GM12878 (cell line): Measurements from ENCODE around the gene APBA1. TPM values are rescaled to one million over a fixed set of nuclear protein-coding genes. Genes with fewer than 3 reads are reported as not detected.

Experiments
- ATAC-seq: fragments of 200-7000 bp; cut with Tn5 transposase; 3 replicates; pipeline ENCODE4 v1.9.1; 2020; ENCODE audit warnings: mild to moderate bottlenecking, moderate library complexity
- BruUV-seq: library from RNA; stranded (reverse); fragments of 400-500 nt; replicated peaks from 2 replicates; lab custom pipeline; 2021; lab: Mats Ljungman, UMichigan
- CTCF ChIA-PET: fragments of 300-600 bp; sonication (Branson Sonifier 250); formaldehyde crosslinking; extraction: SDS; loops from one replicate; lab custom pipeline; 2021; ENCODE audit warnings: inconsistent platforms; lab: Yijun Ruan, JAX
- POLR2A ChIA-PET: fragments of 350-600 bp; formaldehyde crosslinking; extraction: SDS; loops from one replicate; lab custom pipeline; 2021; ENCODE audit warnings: inconsistent platforms; lab: Charles Lee
- RAD21 ChIA-PET: fragments of 300-600 bp; sonication (Branson Sonifier 250); formaldehyde crosslinking; loops from one replicate; lab custom pipeline; 2023; ENCODE audit warnings: antibody characterized with exemption; ENCODE audit not compliant: unreplicated experiment; lab: Charles Lee
- SMC1A ChIA-PET: fragments of 300-600 bp; sonication (Branson Sonifier 250); formaldehyde crosslinking; loops from one replicate; lab custom pipeline; 2023; ENCODE audit not compliant: unreplicated experiment, uncharacterized antibody; lab: Charles Lee
- DNase-seq: peaks from one replicate; pipeline ENCODE4 v3.0.0-alpha.2; 2011; ENCODE audit warnings: low read depth, low spot score
- FAIRE-seq: peaks from 3 replicates; lab custom pipeline; 2011; peaks lifted over from hg19 to GRCh38; lab: Jason Lieb, UNC
- H2AFZ ChIP-seq: 2 replicates; pipeline ENCODE4 v1.6.0; 2011; ENCODE audit warnings: low read depth, low read length, control low read depth; ENCODE audit not compliant: control insufficient read depth
- H3K27ac ChIP-seq: 2 replicates; pipeline ENCODE4 v1.5.1; 2011; ENCODE audit warnings: control low read depth; ENCODE audit not compliant: control insufficient read depth, insufficient read depth
- H3K27me3 ChIP-seq, 2 experiments: replicated peaks in 1 of 2; 2 replicates each; pipeline versions ENCODE4 v1.6.0 to v1.6.1; 2011; ENCODE audit warnings: low read length in 1 of 2; ENCODE audit not compliant: control insufficient read depth in 2 of 2, insufficient read depth in 2 of 2
- H3K36me3 ChIP-seq, 2 experiments: 2 replicates each; pipeline ENCODE4 v1.5.1; 2011; ENCODE audit warnings: low read length in 1 of 2; ENCODE audit not compliant: control insufficient read depth in 2 of 2, insufficient read depth in 2 of 2
- H3K4me1 ChIP-seq: 2 replicates; pipeline ENCODE4 v1.6.1; 2011; ENCODE audit warnings: mild to moderate bottlenecking, low read length, moderate library complexity, mixed read lengths; ENCODE audit not compliant: control insufficient read depth, insufficient read depth
- H3K4me2 ChIP-seq: 2 replicates; pipeline ENCODE4 v1.6.0; 2011; ENCODE audit warnings: control low read depth; ENCODE audit not compliant: control insufficient read depth, insufficient read depth
- H3K4me3 ChIP-seq: fragments of 200-600 bp; sonication (generic); 2 replicates; pipeline ENCODE4 v1.5.1; 2016
- H3K79me2 ChIP-seq: 2 replicates; pipeline ENCODE4 v1.6.0; 2011; ENCODE audit warnings: low read length; ENCODE audit not compliant: control insufficient read depth, insufficient read depth
- H3K9ac ChIP-seq: 2 replicates; pipeline ENCODE4 v1.8.0; 2011; ENCODE audit warnings: low read length, control low read depth, mixed read lengths; ENCODE audit not compliant: control insufficient read depth, insufficient read depth
- H3K9me3 ChIP-seq: replicated peaks from 3 replicates; pipeline ENCODE4 v1.5.1; 2011; ENCODE audit warnings: mild to moderate bottlenecking, low read length; ENCODE audit not compliant: control insufficient read depth, insufficient read depth
- H4K20me1 ChIP-seq: 2 replicates; pipeline ENCODE4 v1.6.0; 2011; ENCODE audit not compliant: control insufficient read depth, insufficient read depth
- CBX3 ChIP-seq: fragments of 200-600 bp; sonication (generic); IDR thresholded peaks from 2 replicates; pipeline ENCODE4 v1.6.1; 2016; ENCODE audit warnings: low read depth, borderline replicate concordance
- EP300 ChIP-seq, 2 experiments: fragments of 150-350 bp in 1 of 2; IDR thresholded peaks; 2 replicates each; pipeline ENCODE4 v1.6.1; 2011 to 2012; ENCODE audit warnings: low read depth in 2 of 2, low read length in 2 of 2, borderline replicate concordance in 1 of 2, improper control_type of control experiment in 1 of 2, inconsistent platforms in 1 of 2; ENCODE audit not compliant: control insufficient read depth in 1 of 2
- FOS ChIP-seq: IDR thresholded peaks from 3 replicates; pipeline ENCODE4 v1.6.1; 2011; ENCODE audit warnings: borderline replicate concordance; ENCODE audit not compliant: insufficient read length; ENCODE audit errors: extremely low read depth
- KAT2A ChIP-seq: conservative IDR thresholded peaks from 2 replicates; pipeline ENCODE4 v1.6.1; 2011; ENCODE audit warnings: low read depth, low read length; ENCODE audit not compliant: control insufficient read depth
- NRF1 ChIP-seq: conservative IDR thresholded peaks from 2 replicates; pipeline ENCODE4 v1.6.1; 2011; ENCODE audit warnings: mild to moderate bottlenecking, low read depth, low read length, improper control_type of control experiment
- STAT1 ChIP-seq: fragments of 450-650 bp; conservative IDR thresholded peaks from 2 replicates; pipeline ENCODE4 v1.6.1; 2014; ENCODE audit warnings: antibody characterized with exemption, mild to moderate bottlenecking
- STAT3 ChIP-seq: IDR thresholded peaks from 2 replicates; pipeline ENCODE4 v1.6.1; 2011; ENCODE audit warnings: low read depth, low read length, improper control_type of control experiment
- WGBS: methylation state at CpG from one replicate; pipeline ENCODE4 v1.1.6; 2016; ENCODE audit warnings: low lambda C conversion rate; ENCODE audit not compliant: insufficient replicate concordance, insufficient coverage; ENCODE audit errors: missing lambda C conversion rate; 5-methylcytosine and 5-hydroxymethylcytosine counted together
- in situ Hi-C: fragments of 300-500 bp; cut with MboI; formaldehyde crosslinking; loops from 9 replicates; pipeline ENCODE4 v1.14.3; 2018; ENCODE audit warnings: mixed read lengths
- intact Hi-C: fragments of 100-400 bp; cut with micrococcal nuclease; formaldehyde crosslinking; loops from one replicate; pipeline ENCODE4 v1.14.2; 2022; ENCODE audit not compliant: unreplicated experiment
- polyA plus RNA-seq, 11 experiments: library from polyadenylated mRNA; depleted of rRNA in 4 of 11; unstranded in 6 of 11; stranded (reverse) in 5 of 11; fragments of >200 nt; fragmentation: Nextera tagmentation in 4 of 11; fragmentation: Illumina TruSeq in 1 of 11; extraction: Ambion mirVana in 4 of 11; extraction: Trizol in 1 of 11; gene quantifications; 1 replicate in 1 of 11; 2 replicates in 10 of 11; pipeline versions ENCODE4 v1.2.1 to v1.2.3, GENCODE V29; 2011 to 2016; ENCODE audit warnings: inconsistent platforms in 2 of 11, missing spikeins in 2 of 11, low read depth in 1 of 11
- total RNA-seq, 4 experiments: library from RNA; depleted of rRNA in 3 of 4; stranded (reverse); fragments of >200 nt in 3 of 4; fragmentation: Illumina TruSeq in 1 of 4; extraction: Trizol in 1 of 4; gene quantifications; 2 replicates each; pipeline versions ENCODE4 v1.2.1 to v1.2.3, GENCODE V29; 2013 to 2021
- TF ChIP-seq, protein P1 (sequence below): fragments of 450-650 bp; IDR thresholded peaks from 2 replicates; pipeline ENCODE4 v1.6.1; 2017; ENCODE audit warnings: mild to moderate bottlenecking, moderate library complexity
- TF ChIP-seq, protein P2 (sequence below): fragments of 450-650 bp; IDR thresholded peaks from 2 replicates; pipeline ENCODE4 v1.6.1; 2017; ENCODE audit warnings: antibody characterized with exemption, mild to moderate bottlenecking, moderate library complexity

Gene APBA1
- total and polyA plus RNA-seq, 10 of the 15 experiments (the other 5 are each of a cell fraction or from before 2014, with no cell fraction given) = 0.01 to 1.3 (median 0.05) TPM; not detected in 7

DNA sequence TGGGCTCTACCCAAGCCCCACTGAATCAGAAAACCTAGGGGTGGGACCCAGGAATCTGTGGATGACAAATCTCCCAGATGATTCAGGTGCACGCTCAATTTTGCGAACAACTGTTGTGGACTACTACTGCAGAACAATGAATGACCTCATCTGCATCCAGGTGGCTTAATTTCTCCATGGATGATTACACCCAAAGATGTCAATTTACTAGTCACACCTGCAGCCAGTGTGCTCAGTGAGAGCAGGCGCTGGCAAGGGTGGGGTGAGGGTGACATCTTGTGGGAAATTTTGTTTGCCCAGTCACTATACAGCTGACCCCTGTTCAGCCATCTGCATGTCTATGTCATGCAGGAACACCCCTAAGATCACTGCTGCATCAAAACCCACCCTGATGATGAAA is 229.0 kb downstream of the APBA1 start (continued):
- TF ChIP-seq NRF1 (no peak), CBX3 (no peak)
- TF ChIP-seq, protein P1, sequence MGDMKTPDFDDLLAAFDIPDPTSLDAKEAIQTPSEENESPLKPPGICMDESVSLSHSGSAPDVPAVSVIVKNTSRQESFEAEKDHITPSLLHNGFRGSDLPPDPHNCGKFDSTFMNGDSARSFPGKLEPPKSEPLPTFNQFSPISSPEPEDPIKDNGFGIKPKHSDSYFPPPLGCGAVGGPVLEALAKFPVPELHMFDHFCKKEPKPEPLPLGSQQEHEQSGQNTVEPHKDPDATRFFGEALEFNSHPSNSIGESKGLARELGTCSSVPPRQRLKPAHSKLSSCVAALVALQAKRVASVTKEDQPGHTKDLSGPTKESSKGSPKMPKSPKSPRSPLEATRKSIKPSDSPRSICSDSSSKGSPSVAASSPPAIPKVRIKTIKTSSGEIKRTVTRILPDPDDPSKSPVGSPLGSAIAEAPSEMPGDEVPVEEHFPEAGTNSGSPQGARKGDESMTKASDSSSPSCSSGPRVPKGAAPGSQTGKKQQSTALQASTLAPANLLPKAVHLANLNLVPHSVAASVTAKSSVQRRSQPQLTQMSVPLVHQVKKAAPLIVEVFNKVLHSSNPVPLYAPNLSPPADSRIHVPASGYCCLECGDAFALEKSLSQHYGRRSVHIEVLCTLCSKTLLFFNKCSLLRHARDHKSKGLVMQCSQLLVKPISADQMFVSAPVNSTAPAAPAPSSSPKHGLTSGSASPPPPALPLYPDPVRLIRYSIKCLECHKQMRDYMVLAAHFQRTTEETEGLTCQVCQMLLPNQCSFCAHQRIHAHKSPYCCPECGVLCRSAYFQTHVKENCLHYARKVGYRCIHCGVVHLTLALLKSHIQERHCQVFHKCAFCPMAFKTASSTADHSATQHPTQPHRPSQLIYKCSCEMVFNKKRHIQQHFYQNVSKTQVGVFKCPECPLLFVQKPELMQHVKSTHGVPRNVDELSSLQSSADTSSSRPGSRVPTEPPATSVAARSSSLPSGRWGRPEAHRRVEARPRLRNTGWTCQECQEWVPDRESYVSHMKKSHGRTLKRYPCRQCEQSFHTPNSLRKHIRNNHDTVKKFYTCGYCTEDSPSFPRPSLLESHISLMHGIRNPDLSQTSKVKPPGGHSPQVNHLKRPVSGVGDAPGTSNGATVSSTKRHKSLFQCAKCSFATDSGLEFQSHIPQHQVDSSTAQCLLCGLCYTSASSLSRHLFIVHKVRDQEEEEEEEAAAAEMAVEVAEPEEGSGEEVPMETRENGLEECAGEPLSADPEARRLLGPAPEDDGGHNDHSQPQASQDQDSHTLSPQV = no peak

DNA sequence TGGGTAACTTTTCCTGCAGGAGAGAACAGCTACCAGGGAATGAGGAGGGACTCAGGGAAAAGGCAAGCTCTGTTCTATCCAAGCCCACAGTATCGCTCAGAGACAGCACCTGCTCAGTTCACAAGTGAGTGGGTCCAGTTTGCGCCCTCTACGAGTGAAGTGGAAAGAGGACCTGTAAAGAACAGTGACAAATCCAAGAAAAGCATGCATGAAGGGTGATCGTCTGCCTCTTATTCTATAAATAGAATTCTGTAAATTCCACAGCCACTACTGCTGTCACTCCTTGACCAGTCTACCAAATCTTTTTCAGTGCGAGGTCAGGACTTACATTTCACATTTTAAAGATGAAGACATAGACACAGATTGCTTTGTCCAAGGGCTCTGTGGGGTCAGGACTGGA is 229.7 kb downstream of the APBA1 start:
- 0% methylated on average over 5 of the region's 5 CpGs for WGBS
- ChIA-PET SMC1A (no interaction called here), CTCF (no interaction called here), POLR2A (no interaction called here), RAD21 (interaction anchor here (1.2 kb wide), 1 partner anchor 21 kb away, joined by 3 read pairs; no protein-coding TSS in a partner anchor)
- H3K9ac ChIP-seq = no peak overlapping the region
- H3K4me2 ChIP-seq = no peak overlapping the region
- H2AFZ ChIP-seq = no peak overlapping the region
- in situ Hi-C loops (no loop called here), intact Hi-C loops (no loop called here)
- H3K79me2 ChIP-seq = no peaks in the 10 kb centered on the region
- H3K4me3 ChIP-seq = no peak overlapping the region
- H3K27ac ChIP-seq = no peak overlapping the region
- H3K4me1 ChIP-seq = no peaks in the 10 kb centered on the region
- BruUV-seq = no TSS peak
- no peaks in the 10 kb centered on the region for H3K9me3 ChIP-seq
- FAIRE-seq = no peak
- H3K27me3 ChIP-seq = peaks cover 0 to 2% of the 10 kb centered on the region in 2 experiments; a peak in 2 of 4 replicates
- ATAC-seq = no peak
- no peak for DNase-seq
- no peaks in the 10 kb centered on the region for H4K20me1 ChIP-seq
- H3K36me3 ChIP-seq = no peaks in the 10 kb centered on the region
- TF ChIP-seq STAT3 (no peak), STAT1 (no peak), FOS (no peak), KAT2A (no peak), EP300 (IDR thresholded peaks at IDR 0.05; ENCODE audit: borderline replicate concordance in 1 of 2, control insufficient read depth in 1 of 2, low read depth in 2 of 2, low read length in 2 of 2) (no peak)
- TF ChIP-seq, protein P1 = no peak
- TF ChIP-seq, protein P2, sequence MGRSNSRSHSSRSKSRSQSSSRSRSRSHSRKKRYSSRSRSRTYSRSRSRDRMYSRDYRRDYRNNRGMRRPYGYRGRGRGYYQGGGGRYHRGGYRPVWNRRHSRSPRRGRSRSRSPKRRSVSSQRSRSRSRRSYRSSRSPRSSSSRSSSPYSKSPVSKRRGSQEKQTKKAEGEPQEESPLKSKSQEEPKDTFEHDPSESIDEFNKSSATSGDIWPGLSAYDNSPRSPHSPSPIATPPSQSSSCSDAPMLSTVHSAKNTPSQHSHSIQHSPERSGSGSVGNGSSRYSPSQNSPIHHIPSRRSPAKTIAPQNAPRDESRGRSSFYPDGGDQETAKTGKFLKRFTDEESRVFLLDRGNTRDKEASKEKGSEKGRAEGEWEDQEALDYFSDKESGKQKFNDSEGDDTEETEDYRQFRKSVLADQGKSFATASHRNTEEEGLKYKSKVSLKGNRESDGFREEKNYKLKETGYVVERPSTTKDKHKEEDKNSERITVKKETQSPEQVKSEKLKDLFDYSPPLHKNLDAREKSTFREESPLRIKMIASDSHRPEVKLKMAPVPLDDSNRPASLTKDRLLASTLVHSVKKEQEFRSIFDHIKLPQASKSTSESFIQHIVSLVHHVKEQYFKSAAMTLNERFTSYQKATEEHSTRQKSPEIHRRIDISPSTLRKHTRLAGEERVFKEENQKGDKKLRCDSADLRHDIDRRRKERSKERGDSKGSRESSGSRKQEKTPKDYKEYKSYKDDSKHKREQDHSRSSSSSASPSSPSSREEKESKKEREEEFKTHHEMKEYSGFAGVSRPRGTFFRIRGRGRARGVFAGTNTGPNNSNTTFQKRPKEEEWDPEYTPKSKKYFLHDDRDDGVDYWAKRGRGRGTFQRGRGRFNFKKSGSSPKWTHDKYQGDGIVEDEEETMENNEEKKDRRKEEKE = no peak
